Stomach (tissue), 4 donors: Measurements from ENCODE around the gene EFR3B.

ENCODE experiments used
- CTCF ChIP-seq, 7 experiments: fragments of 450-650 bp in 4 of 7; fragments of 200-600 bp in 3 of 7; sonication (generic) in 3 of 7; IDR thresholded peaks; one replicate each; pipeline ENCODE4 v1.5.1; 2016 to 2019; ENCODE audit warnings: antibody characterized with exemption in 7 of 7, control low read depth in 2 of 7, mild to moderate bottlenecking in 1 of 7
- EP300 ChIP-seq: sonication (generic); formaldehyde crosslinking; IDR thresholded peaks from one replicate; pipeline ENCODE4 v1.6.1; 2017; ENCODE audit warnings: antibody characterized with exemption
- POLR2A ChIP-seq, 4 donors: fragments of 450-650 bp; IDR thresholded peaks; one replicate each; pipeline ENCODE4 v1.6.1; 2016; ENCODE audit warnings: antibody characterized with exemption in 4 of 4, control low read depth in 2 of 4, mild to moderate bottlenecking in 1 of 4, moderate library complexity in 1 of 4
- POLR2AphosphoS5 ChIP-seq, 3 donors: sonication (generic); formaldehyde crosslinking; IDR thresholded peaks; one replicate each; pipeline ENCODE4 v1.6.1; 2016; ENCODE audit warnings: antibody characterized with exemption in 3 of 3

DNA sequence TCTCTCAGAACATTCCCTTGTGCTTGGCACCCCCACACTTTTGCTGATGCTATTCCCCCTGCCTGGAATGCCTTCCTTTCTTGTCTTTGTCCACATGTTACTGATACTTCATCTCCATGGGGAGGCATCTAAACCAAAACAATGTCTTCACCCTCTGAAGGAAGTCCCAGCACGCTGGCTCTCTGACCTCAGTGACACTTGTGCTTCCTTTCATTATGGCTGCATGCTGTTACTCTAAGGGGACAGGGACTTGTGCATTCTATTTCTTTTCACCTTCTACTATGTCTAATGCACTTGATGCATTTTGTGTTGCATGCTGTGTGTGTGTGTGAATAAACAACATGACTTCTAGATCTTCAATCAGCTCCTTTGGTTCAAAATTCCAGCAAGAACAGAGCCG lies 24.6 kb downstream of the EFR3B start:
- TF ChIP-seq CTCF (IDR thresholded peaks at IDR 0.05) (no peak), EP300 (no peak), POLR2AphosphoS5 (IDR thresholded peaks at IDR 0.05) (no peak), POLR2A (IDR thresholded peaks at IDR 0.05) (no peak)
